ENCODE results near the gene KANK2. TPM values are rescaled to one million over a fixed set of nuclear protein-coding genes. Genes with fewer than 3 reads are reported as not detected.

The KANK2 gene
- total RNA-seq, 1 donor from 2014 or later, result 55.3 TPM

GRCh38 chr19:11138601-11139300, 58.6 kb downstream of the KANK2 start:
- H3K9me3 Mint-ChIP-seq, result no peaks in the 10 kb centered on the region
- no peak for TF ChIP-seq CTCF (conservative IDR thresholded peaks at IDR 0.05)
- H3K27ac Mint-ChIP-seq, result peak overlapping the region; percentile 83
- no peak for DNase-seq (ENCODE audit: extremely low spot score, unreplicated experiment)
- H3K27me3 Mint-ChIP-seq, result no peaks in the 10 kb centered on the region
- no peaks in the 10 kb centered on the region for H3K36me3 Mint-ChIP-seq
- peaks cover 16% of the 10 kb centered on the region for H3K4me1 Mint-ChIP-seq (ENCODE audit: unreplicated experiment)
- H3K4me3 Mint-ChIP-seq, result peak overlapping the region; percentile 75

DNA sequence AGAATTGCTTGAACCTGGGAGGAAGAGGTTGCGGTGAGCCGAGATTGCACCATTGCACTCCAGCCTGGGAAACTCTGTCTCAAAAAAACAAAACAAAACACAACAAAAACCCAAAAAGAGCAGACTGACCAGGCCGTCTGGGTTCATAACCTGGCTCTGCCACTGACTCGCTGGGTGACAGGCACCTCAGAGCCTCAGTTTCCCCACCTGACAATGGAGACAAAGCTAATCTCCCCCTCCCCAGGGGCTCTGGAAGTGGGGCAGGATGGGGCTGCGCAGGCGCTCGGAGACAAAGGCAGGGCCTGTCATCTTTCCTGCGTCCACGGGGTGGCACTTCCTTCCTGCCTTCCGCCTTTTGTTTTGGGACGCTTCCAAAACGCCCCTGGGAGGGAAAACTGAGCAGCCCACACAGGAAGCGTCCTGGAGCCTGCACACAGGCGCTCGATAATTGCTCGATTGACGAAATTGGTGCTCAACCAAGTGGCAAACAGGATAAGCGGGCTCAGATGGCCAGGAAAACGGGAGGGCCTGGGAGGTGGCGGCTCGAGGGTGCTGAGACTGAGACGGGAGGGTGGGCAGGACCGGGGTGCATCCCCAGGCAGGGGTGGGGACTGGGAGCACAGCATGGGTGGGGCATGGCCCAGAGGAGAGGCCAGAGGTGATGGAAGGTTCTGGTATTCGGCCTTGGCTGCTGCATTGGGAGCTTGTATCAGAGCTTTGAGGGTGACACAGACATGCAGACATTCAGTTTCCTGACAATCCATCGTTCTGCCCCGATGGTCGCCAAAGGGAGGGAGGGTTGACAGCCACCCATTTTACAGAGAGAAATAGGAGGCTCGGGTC, 59.6 kb downstream of the KANK2 start:
- Mint-ChIP-seq H3K27ac (peak overlapping the region; percentile 85), H3K27me3 (no peaks in the 10 kb centered on the region), H3K9me3 (no peaks in the 10 kb centered on the region), H3K36me3 (peaks cover 6% of the 10 kb centered on the region), H3K4me1 (ENCODE audit: unreplicated experiment) (peaks cover 16% of the 10 kb centered on the region), H3K4me3 (peak overlapping the region; percentile 83)
- peak; percentile 82 for TF ChIP-seq CTCF (conservative IDR thresholded peaks at IDR 0.05)
- DNase-seq (ENCODE audit: extremely low spot score, unreplicated experiment), result peak; percentile 82

- no peaks in the 10 kb centered on the region for H3K9me3 Mint-ChIP-seq
- peak overlapping the region; percentile 39 for H3K27ac Mint-ChIP-seq
- peaks cover 11% of the 10 kb centered on the region for H3K36me3 Mint-ChIP-seq
- peaks cover 12% of the 10 kb centered on the region for H3K4me1 Mint-ChIP-seq (ENCODE audit: unreplicated experiment)
- no peaks in the 10 kb centered on the region for H3K27me3 Mint-ChIP-seq
- no peak for DNase-seq (ENCODE audit: extremely low spot score, unreplicated experiment)
- H3K4me3 Mint-ChIP-seq, result peak overlapping the region; percentile 11
- no peak for TF ChIP-seq CTCF (conservative IDR thresholded peaks at IDR 0.05)
Observed at GRCh38 chr19:11136400-11137101, 60.8 kb downstream of the KANK2 start.

- H3K27ac Mint-ChIP-seq, result peak overlapping the region; percentile 58
- H3K27me3 Mint-ChIP-seq, result no peaks in the 10 kb centered on the region
- H3K36me3 Mint-ChIP-seq, result peaks cover 26% of the 10 kb centered on the region
- no peak overlapping the region for H3K4me3 Mint-ChIP-seq
- DNase-seq (ENCODE audit: extremely low spot score, unreplicated experiment), result no peak
- H3K9me3 Mint-ChIP-seq, result no peaks in the 10 kb centered on the region
- H3K4me1 Mint-ChIP-seq (ENCODE audit: unreplicated experiment), result no peaks in the 10 kb centered on the region
- no peak for TF ChIP-seq CTCF (conservative IDR thresholded peaks at IDR 0.05)
Observed at GRCh38 chr19:11131471-11131870, 65.9 kb downstream of the KANK2 start.

DNA sequence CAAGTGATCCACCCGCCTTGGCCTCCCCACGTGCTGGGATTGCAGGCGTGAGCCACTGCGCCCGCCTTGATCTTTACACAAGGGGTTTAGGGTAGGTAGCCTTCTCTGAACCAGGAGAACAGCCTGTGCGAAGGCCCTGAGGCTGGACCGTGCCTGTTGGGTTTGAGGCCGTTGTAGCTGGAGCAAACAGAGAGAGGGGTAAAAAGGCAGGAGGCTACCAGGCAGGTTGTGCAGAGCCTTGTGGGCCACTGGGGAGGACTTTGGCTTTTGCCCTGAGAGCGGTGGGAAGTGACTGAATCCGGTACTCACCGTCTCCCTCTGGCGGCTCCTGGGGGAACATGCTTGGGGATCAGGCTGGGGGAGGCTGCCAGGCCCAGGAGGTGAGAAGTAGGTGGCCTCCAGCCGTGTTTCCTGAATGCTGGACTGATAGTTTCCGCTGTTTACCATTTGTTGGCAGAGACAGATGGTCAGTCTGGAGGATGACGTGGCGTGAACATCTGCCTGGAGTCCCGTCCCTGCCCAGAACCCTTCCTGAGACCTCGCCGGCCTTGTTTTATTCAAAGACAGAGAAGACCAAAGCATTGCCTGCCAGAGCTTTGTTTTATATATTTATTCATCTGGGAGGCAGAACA, 66.4 kb downstream of the KANK2 start:
- peak; percentile 79 for TF ChIP-seq CTCF (conservative IDR thresholded peaks at IDR 0.05)
- H3K4me1 Mint-ChIP-seq (ENCODE audit: unreplicated experiment), result no peaks in the 10 kb centered on the region
- no peaks in the 10 kb centered on the region for H3K27me3 Mint-ChIP-seq
- H3K36me3 Mint-ChIP-seq, result peaks cover 30% of the 10 kb centered on the region
- DNase-seq (ENCODE audit: extremely low spot score, unreplicated experiment), result peak; percentile 85
- H3K9me3 Mint-ChIP-seq, result no peaks in the 10 kb centered on the region
- no peak overlapping the region for H3K4me3 Mint-ChIP-seq
- peak overlapping the region; percentile 58 for H3K27ac Mint-ChIP-seq

All from type B pancreatic cell (in vitro differentiated cells).